Breast epithelium (tissue), 4 donors: ENCODE measurements around the gene RASA3. TPM values are rescaled to one million over a fixed set of nuclear protein-coding genes. Genes with fewer than 3 reads are reported as not detected.

Experiments
- DNase-seq, 2 donors: peaks; one replicate each; pipeline ENCODE4 v3.0.0-alpha.2; 2019; ENCODE audit warnings: low spot score in 2 of 2
- H3K27ac ChIP-seq, 2 donors: fragments of 200-600 bp; sonication (generic) in 1 of 2; one replicate each; pipeline ENCODE4 v1.5.1; 2016 to 2019; ENCODE audit warnings: mild to moderate bottlenecking in 1 of 2
- H3K27me3 ChIP-seq, 2 donors: fragments of 200-600 bp; sonication (generic) in 1 of 2; one replicate each; pipeline versions ENCODE4 v1.5.1 to v1.6.0; 2017 to 2019; ENCODE audit warnings: control low read depth in 1 of 2, mild to moderate bottlenecking in 1 of 2
- H3K36me3 ChIP-seq: fragments of 200-600 bp; one replicate; pipeline ENCODE4 v1.5.1; 2019
- H3K4me1 ChIP-seq, 2 donors: fragments of 200-600 bp; sonication (generic); one replicate each; pipeline ENCODE4 v1.5.1; 2016 to 2019; ENCODE audit warnings: control low read depth in 1 of 2
- H3K4me3 ChIP-seq, 3 donors: fragments of 200-600 bp; sonication (generic); 1 replicate in 2 of 3; 2 replicates in 1 of 3; pipeline ENCODE4 v1.5.1; 2016 to 2019; ENCODE audit warnings: mild to moderate bottlenecking in 3 of 3, moderate library complexity in 2 of 3
- H3K9me3 ChIP-seq, 2 donors: fragments of 200-600 bp; sonication (generic) in 1 of 2; one replicate each; pipeline ENCODE4 v1.5.1; 2016 to 2019; ENCODE audit warnings: control low read depth in 1 of 2
- POLR2A ChIP-seq: fragments of 450-650 bp; IDR thresholded peaks from one replicate; pipeline ENCODE4 v1.6.1; 2016; ENCODE audit warnings: antibody characterized with exemption, mild to moderate bottlenecking, moderate library complexity
- POLR2AphosphoS5 ChIP-seq, 3 donors: sonication (generic); formaldehyde crosslinking; IDR thresholded peaks; one replicate each; pipeline ENCODE4 v1.6.1; 2017; ENCODE audit warnings: antibody characterized with exemption in 3 of 3
- intact Hi-C: fragments of 100-400 bp; cut with DNase I; formaldehyde crosslinking; loops from one replicate; pipeline ENCODE4 v1.15.1; 2023; ENCODE audit warnings: low total_unique reads
- total RNA-seq, 3 donors: library from RNA; depleted of rRNA; stranded (reverse); fragments of >200 nt; gene quantifications; one replicate each; pipeline ENCODE4 v1.1.0, GENCODE V29; 2016
- TF ChIP-seq, protein P1 (sequence below), 3 donors: fragments of 450-650 bp; IDR thresholded peaks; one replicate each; pipeline ENCODE4 v1.5.1; 2016 to 2017; ENCODE audit warnings: antibody characterized with exemption in 3 of 3, mild to moderate bottlenecking in 3 of 3, moderate library complexity in 3 of 3

RASA3 gene
- total RNA-seq, 3 donors from 2014 or later = 14.2 to 54.9 (median 31.5) TPM

DNA sequence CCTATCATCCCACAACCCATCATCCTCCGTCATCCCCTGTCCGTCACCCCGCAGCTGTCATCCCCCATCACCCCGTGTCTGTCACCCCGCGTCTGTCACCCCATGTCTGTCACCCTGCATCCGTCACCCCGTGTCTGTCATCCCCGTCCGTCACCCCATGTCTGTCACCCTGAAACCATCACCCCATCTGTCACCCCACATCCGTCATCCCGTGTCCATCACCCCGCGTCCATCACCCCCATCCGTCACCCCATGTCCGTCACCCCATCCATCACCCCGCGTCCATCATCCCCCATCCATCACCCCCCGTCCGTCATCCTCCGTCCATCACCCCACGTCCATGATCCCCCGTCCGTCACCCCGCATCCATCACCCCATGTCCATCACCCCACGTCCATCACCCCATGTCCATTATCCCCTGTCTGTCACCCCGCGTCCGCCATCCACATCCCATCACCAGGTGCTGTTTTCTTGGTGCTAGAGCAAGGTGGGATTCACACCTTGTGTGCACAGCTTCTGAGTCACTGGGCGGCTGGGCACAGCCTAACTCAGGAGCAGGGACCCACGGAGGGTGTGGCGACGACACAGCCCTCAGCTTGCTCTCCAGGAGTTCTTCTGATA is 24.2 kb downstream of the RASA3 start:
- Histone ChIP-seq H3K27ac (no peak overlapping the region), H3K4me3 (no peak overlapping the region), H3K36me3 (no peaks in the 10 kb centered on the region), H3K9me3 (no peaks in the 10 kb centered on the region), H3K27me3 (no peaks in the 10 kb centered on the region), H3K4me1 (no peaks in the 10 kb centered on the region)
- DNase-seq = peak in 1 of 2 donors; percentile 49
- intact Hi-C loops = no loop called here
- TF ChIP-seq POLR2A (no peak), POLR2AphosphoS5 (IDR thresholded peaks at IDR 0.05) (no peak)
- TF ChIP-seq, protein P1, sequence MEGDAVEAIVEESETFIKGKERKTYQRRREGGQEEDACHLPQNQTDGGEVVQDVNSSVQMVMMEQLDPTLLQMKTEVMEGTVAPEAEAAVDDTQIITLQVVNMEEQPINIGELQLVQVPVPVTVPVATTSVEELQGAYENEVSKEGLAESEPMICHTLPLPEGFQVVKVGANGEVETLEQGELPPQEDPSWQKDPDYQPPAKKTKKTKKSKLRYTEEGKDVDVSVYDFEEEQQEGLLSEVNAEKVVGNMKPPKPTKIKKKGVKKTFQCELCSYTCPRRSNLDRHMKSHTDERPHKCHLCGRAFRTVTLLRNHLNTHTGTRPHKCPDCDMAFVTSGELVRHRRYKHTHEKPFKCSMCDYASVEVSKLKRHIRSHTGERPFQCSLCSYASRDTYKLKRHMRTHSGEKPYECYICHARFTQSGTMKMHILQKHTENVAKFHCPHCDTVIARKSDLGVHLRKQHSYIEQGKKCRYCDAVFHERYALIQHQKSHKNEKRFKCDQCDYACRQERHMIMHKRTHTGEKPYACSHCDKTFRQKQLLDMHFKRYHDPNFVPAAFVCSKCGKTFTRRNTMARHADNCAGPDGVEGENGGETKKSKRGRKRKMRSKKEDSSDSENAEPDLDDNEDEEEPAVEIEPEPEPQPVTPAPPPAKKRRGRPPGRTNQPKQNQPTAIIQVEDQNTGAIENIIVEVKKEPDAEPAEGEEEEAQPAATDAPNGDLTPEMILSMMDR (IDR thresholded peaks at IDR 0.05) = no peak

- intact Hi-C loops = no loop called here
- Histone ChIP-seq H3K4me3 (no peak overlapping the region), H3K27me3 (no peaks in the 10 kb centered on the region), H3K27ac (no peak overlapping the region), H3K4me1 (no peaks in the 10 kb centered on the region), H3K36me3 (no peaks in the 10 kb centered on the region), H3K9me3 (no peaks in the 10 kb centered on the region)
- TF ChIP-seq POLR2AphosphoS5 (IDR thresholded peaks at IDR 0.05) (no peak), POLR2A (no peak)
- TF ChIP-seq, protein P1 (IDR thresholded peaks at IDR 0.05) = no peak
- peak in 1 of 2 donors; percentile 36 for DNase-seq
Measured at GRCh38 chr13:114107686-114108081, 24.7 kb downstream of the RASA3 start.

- H3K36me3 ChIP-seq = no peaks in the 10 kb centered on the region
- no peaks in the 10 kb centered on the region for H3K4me1 ChIP-seq
- intact Hi-C loops = no loop called here
- no peak for TF ChIP-seq POLR2A
- no peak for TF ChIP-seq POLR2AphosphoS5 (IDR thresholded peaks at IDR 0.05)
- TF ChIP-seq, protein P1 (IDR thresholded peaks at IDR 0.05) = no peak
- H3K9me3 ChIP-seq = no peaks in the 10 kb centered on the region
- no peaks in the 10 kb centered on the region for H3K27me3 ChIP-seq
- no peak overlapping the region for H3K27ac ChIP-seq
- peak overlapping the region in 1 of 3 donors; percentile 5 for H3K4me3 ChIP-seq
- peak in 1 of 2 donors; percentile 38 for DNase-seq
Measured at GRCh38 chr13:114106991-114107685, 25.3 kb downstream of the RASA3 start.

GRCh38 chr13:114106526-114106925 is 25.9 kb downstream of the RASA3 start:
- H3K9me3 ChIP-seq = no peaks in the 10 kb centered on the region
- no peaks in the 10 kb centered on the region for H3K4me1 ChIP-seq
- H3K27me3 ChIP-seq = no peaks in the 10 kb centered on the region
- H3K27ac ChIP-seq = no peak overlapping the region
- intact Hi-C loops = no loop called here
- H3K4me3 ChIP-seq = no peak overlapping the region
- H3K36me3 ChIP-seq = no peaks in the 10 kb centered on the region
- peak in 1 of 2 donors; percentile 39 for DNase-seq
- TF ChIP-seq POLR2A = no peak
- TF ChIP-seq, protein P1 (IDR thresholded peaks at IDR 0.05) = no peak
- no peak for TF ChIP-seq POLR2AphosphoS5 (IDR thresholded peaks at IDR 0.05)

DNA sequence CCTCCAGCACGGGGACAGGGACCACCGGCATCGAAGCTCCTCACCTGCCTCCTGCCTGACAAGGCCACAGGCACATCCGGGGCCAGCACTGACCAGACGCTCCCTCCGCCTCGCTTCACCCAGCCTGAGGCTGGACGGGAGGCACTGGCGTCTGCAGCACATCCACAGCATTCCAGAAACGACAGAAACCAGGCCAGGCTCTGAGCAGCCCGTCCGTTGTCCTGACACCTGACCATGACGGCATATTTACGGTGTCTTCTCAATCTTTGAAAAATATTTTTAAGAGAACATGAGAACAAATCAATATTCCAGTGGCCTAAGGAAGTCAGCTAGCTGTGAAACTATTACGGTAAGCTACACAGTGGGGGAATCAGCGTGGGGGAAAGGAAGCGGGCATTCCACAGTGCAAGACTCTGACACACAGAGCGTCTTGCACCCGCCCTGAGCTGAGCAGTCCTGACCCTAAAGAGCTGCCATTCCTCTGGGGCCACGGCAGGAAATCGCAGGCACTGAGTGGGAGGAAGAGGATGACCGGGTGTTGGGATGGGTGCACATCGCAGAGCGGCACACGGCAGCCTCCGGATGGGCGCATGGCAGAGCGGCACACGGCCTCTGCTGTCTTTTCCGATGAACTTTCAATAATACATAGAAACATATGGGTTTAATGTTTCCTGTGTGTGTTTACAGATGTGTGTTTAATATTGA is 26.8 kb downstream of the RASA3 start:
- peak in 1 of 2 donors; percentile 43 for DNase-seq
- no peaks in the 10 kb centered on the region for H3K4me1 ChIP-seq
- H3K27ac ChIP-seq = peak overlapping the region in 1 of 2 donors; percentile 12

More for the DNA sequence above, 26.8 kb downstream of the RASA3 start:
- H3K9me3 ChIP-seq = no peaks in the 10 kb centered on the region
- no peaks in the 10 kb centered on the region for H3K36me3 ChIP-seq
- intact Hi-C loops = no loop called here
- no peaks in the 10 kb centered on the region for H3K27me3 ChIP-seq
- H3K4me3 ChIP-seq = no peak overlapping the region
- no peak for TF ChIP-seq POLR2A
- TF ChIP-seq POLR2AphosphoS5 (IDR thresholded peaks at IDR 0.05) = no peak
- TF ChIP-seq, protein P1 (IDR thresholded peaks at IDR 0.05) = no peak
